HG02884 (cell line): ENCODE results near the gene SC5D.
A peak's percentile ranks its signal among the peaks of the same experiment; 100 is the strongest.

ENCODE experiments used
- ATAC-seq: cut with Tn5 transposase; IDR thresholded peaks from one replicate; pipeline ENCODE4 v1.9.1; 2021; ENCODE audit warnings: mild to moderate bottlenecking, moderate library complexity; ENCODE audit not compliant: unreplicated experiment

The SC5D gene

GRCh38 chr11:121291896-121292494 lies 576 bp upstream of the SC5D start:
- peak; percentile 29 for ATAC-seq

GRCh38 chr11:121293288-121293594 lies 670 bp downstream of the SC5D start:
- ATAC-seq: no peak

- no peak for ATAC-seq
Observed at GRCh38 chr11:121295246-121296029, 2.9 kb downstream of the SC5D start.

- ATAC-seq: no peak
Observed at GRCh38 chr11:121297872-121298271, 5.3 kb downstream of the SC5D start.

- no peak for ATAC-seq
Observed at GRCh38 chr11:121298774-121299173, 6.2 kb downstream of the SC5D start.

GRCh38 chr11:121299417-121299816 lies 6.8 kb downstream of the SC5D start:
- no peak for ATAC-seq

GRCh38 chr11:121300313-121300971 lies 7.9 kb downstream of the SC5D start:
- no peak for ATAC-seq

- ATAC-seq: no peak
Observed at GRCh38 chr11:121300972-121301699, 8.6 kb downstream of the SC5D start.

- no peak for ATAC-seq
Observed at GRCh38 chr11:121304759-121305158, 12.2 kb downstream of the SC5D start.

GRCh38 chr11:121308816-121309215 lies 16.2 kb downstream of the SC5D start:
- ATAC-seq: no peak

GRCh38 chr11:121309688-121310087 lies 17.1 kb downstream of the SC5D start:
- ATAC-seq: peak; percentile 86

GRCh38 chr11:121310908-121311307 lies 18.3 kb downstream of the SC5D start:
- no peak for ATAC-seq

GRCh38 chr11:121311373-121311772 lies 18.8 kb downstream of the SC5D start:
- no peak for ATAC-seq

GRCh38 chr11:121312483-121312882 lies 19.9 kb downstream of the SC5D start:
- ATAC-seq: no peak

GRCh38 chr11:121318848-121319834 lies 26.6 kb downstream of the SC5D start:
- ATAC-seq: no peak

- ATAC-seq: no peak
Observed at GRCh38 chr11:121321614-121322243, 29.2 kb downstream of the SC5D start.

GRCh38 chr11:121323046-121323607 lies 30.6 kb downstream of the SC5D start:
- ATAC-seq: no peak

- ATAC-seq: no peak
Observed at GRCh38 chr11:121326230-121326629, 33.7 kb downstream of the SC5D start.

GRCh38 chr11:121327553-121327952 lies 35.0 kb downstream of the SC5D start:
- no peak for ATAC-seq
